ENCODE measurements around the gene TMEM192.
"Not testable (repeated sequence)": the region's sequence is repeated elsewhere in the genome, so short reads cannot be mapped to it uniquely, and the experiment has no call there.

Gene TMEM192

DNA sequence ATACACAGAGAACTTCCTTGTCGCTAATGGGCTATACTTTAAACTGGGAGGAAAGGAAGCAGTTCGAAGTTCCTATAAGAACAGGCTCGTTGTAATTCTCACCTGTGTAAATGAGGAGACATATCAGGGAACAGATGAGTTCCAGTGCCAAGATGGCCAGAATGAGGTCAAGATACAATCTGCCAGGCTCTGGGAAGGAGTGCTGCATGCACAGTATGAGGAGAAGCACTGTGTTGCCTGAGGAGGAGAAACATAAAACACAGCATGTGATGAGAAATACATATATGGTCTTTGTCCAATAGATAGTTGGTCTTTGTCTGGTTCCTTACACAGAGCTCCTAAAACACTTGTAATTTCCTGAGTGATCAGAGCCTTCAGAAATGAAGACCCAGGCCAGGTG lies 24.3 kb downstream of the TMEM192 start:
- no peak for DNase-seq

DNA sequence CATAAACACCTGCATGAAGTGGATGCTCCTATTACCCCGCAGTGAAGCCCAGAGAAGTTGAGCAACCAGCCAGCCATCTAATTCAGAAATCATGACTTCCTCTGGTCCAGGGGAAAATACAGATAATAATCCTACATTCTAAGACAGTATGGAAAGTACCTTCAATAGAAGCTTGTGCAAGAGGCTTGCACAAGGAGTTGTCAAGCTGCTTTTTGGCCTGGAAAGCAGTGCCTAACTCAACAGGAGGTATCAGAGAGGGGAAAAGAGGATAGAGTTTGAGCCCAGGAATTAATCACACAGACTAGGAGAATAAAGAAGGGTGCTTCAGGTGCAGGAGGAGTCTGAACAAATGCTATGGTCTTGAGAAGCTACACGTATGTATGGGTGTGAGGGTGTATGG lies 26.7 kb downstream of the TMEM192 start:
- DNase-seq = no peak

DNA sequence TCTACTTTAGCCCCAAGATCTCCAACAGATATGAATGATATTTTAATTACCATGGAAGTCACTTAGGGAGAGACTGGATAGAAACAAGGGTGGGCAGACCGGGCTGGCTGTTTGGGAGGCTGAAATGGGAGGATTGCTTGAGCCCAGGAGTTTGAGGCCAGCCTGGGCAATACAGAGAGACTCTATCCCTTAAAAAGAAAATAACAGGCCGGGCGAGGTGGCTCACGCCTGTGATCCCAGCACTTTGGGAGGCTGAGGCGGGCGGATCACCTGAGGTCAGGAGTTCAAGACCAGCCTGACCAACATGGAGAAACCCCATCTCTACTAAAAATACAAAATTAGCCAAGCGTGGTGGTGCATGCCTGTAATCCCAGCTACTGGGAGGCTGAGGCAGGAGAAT lies 27.9 kb downstream of the TMEM192 start:
- not testable (repeated sequence) for DNase-seq

DNA sequence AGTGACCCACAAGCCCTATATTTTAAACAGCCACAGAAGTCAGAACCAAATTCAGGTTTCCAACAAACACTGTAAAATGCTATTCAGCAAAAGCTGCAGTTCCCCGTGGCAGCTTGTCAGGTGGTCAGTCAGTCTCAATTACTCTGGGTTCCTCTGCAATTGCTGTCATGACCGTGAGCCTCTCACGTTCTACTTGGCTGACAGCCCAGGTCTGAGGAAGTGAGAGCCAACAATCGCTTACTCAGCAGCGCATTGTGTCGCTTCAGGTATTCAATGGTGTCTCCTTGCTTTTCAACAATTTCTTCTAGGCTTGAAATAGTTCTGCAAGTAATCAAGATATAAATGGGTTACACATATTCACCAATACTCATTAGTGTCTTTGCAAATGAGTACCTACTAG lies 33.2 kb downstream of the TMEM192 start:
- peak; percentile 11 for DNase-seq

DNA sequence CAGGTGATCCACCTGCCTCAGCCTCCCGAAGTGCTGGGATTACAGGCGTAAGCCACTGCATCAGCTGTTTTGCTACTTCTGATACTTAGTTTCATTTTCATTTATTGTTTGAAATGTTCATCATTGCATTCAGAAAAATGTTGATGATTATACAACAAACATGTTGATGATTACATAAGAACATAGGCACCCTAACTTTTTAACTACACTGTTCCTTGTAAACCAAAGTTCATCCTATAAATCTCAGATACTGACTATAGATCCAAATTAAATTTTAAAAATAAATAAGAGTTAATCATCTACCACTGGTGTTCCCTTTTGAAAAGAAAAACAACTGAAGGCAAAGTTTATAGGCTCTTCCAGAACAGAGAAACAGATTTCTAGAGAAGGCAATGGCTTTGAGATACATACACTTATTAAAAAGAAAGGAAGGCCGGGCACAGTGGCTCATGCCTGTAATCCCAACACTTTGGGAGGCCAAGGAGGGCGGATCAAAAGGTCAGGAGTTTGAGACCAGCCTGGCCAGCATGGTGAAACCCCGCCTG lies 35.6 kb downstream of the TMEM192 start:
- no peak for DNase-seq

DNA sequence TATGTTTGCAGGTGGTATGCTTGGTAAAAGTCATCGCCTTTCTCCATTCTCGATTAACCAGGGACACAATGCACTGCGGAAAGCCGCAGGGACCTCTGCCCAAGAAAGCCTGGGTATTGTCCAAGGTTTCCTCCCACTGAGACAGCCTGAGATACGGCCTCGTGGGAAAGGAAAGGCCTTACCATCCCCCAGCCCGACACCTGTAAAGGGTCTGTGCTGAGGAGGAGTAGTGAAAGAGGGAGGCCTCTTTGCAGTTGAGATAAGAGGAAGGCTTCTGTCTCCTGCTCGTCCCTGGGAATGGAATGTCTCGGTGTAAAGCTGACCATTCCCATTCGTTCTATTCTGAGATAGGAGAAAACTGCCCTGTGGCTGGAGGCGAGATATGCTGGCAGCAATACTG lies 39.3 kb downstream of the TMEM192 start:
- not testable (repeated sequence) for DNase-seq

DNA sequence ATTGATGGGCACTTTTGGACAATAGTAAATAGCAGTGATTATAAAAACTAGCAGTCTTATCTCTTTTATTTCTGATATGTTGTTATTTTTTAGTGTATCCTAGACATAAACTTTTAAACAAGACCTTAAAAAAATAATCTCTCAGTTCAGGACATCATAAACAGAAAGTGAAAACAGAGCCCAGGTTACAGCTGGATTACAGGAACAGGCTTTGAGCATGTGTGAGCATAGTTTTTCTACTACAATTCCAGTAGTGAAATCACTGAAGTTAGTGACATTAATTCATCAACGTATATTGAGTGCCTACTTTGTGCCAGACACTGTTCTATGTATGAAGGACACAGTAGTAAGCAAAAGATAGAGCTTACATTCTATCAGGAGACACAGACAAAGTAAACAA lies 42.1 kb downstream of the TMEM192 start:
- no peak for DNase-seq

DNA sequence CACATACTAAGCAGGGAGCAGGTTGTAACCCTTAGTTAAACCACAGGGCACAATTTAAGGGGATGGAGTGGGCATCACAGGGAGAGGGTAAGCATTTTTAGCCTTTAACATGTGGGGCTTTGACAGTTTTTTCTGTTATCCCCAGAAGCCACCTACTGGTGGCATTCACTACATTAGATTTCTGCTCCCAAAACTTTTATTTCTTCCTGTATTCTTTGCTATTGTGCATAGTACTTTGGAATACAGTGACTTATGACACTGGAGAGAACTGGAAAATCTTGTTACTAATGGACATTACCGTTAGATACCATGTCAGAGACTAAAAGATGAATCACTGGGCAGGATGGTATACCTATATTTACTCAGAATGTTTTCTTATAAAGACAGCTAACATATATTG lies 51.7 kb downstream of the TMEM192 start:
- DNase-seq = no peak

DNA sequence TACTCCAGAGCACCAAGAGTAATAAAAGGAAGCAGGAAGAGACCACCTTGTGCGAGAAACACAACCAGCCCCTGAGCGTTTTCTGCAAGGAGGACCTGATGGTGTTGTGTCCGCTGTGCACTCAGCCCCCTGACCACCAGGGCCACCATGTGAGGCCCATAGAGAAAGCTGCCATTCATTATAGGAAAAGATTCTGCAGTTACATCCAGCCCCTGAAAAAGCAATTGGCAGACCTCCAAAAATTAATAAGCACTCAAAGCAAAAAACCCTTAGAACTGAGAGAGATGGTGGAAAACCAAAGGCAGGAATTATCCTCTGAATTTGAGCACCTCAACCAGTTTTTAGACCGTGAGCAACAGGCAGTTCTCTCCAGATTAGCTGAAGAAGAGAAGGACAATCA lies 53.3 kb downstream of the TMEM192 start:
- no peak for DNase-seq

DNA sequence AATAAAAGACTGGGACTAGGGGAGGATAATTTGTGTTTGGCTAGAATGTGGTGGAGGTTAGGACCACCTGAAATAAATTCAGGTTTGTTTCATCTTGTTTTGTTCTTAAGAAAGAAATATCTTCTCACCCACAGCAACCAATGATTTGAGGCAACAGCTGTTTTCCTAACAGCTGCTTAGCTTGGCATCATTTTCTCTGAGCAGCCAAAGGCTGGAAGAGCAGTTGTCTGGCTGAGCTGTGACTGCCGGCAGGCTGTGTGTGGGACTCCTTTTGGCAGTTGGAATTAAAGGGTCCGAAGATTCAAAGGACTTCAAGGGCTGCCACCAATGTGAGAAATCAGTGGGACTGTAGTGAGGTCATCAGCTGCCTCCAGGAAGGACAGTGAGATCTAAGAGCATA lies 54.0 kb downstream of the TMEM192 start:
- DNase-seq = no peak

DNA sequence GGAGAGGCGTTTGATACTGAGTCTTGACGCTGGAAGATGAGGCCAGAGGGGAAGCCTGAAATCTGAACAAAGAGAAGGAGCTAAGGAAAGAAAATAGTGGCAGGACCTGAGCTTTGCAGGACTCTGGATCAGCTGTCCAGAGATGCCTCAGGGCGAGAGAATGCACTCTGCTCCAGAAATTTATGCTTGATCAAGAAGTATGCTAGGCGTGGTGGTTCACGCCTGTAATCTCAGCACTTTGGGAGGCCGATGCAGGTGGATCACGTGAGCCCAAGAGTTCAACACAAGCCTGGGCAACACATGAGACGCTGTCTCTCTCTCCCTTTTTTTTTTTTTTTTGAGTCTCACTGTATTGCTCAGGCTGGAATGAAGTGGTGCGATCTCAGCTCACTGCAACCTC lies 57.1 kb downstream of the TMEM192 start:
- DNase-seq = no peak

DNA sequence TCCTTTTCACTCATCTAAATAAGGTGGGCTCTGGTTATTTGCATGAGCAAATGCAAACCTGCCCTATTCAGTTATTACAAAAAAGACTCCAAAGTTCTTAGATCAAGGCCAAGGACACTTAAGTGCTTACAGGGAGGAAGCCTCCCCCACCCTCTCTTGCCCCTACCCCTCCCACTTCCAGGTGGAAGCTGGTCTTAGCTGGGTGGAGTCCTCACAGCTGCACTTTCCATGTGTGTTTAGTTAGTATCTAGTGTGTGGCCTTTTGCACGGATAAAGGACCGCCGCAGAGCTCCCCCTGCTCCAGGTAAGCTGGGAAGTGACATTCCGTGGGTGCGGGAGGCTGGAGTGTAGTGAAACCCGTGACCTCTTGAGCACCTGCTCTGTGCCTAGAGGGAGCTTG lies 59.0 kb downstream of the TMEM192 start, which contains the start of gene TRIM75:
TRIM75 (plus strand) TSS at position 222 of the 400 bp plus-strand sequence. CDS start 5,282 bp downstream, outside the sequence.
- DNase-seq = no peak

DNA sequence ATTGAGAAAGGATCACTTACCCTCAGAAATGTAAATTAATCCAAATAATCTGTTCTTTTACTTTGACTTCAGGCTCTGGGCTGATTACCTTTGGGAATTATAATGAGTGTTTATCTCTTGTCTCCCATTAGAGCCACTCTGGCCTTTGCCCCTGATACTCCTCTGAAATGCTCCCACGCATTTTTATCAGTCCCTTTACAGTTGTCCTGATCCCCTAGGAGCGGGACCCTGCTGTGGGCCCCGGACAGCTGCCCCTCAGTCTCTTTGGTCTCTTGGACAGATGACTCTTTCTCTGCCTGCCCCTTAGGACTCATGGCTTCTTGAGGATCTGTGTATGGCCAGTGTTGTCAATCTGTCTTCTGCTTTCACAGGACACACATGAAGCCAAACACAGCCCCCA lies 60.0 kb downstream of the TMEM192 start:
- no peak for DNase-seq

DNA sequence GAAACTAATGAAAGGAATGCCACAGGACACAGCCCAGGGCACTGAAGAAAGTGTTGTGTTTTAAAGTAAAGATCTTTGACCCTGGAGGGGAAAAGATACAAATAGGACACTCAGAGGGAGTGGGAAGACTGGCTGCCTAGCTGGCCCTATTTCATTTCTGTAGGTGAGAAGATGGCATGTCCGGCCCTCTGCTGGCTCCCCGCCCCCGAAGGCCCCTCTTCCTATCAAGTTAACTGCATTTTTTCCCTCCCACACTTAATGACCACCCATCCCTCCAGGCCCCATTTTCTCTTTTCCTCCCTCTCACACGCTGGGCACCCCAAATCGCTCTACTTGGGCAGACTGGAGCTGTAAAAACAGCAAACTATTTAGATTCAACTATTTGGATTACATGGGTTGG lies 64.5 kb downstream of the TMEM192 start:
- no peak for DNase-seq

DNA sequence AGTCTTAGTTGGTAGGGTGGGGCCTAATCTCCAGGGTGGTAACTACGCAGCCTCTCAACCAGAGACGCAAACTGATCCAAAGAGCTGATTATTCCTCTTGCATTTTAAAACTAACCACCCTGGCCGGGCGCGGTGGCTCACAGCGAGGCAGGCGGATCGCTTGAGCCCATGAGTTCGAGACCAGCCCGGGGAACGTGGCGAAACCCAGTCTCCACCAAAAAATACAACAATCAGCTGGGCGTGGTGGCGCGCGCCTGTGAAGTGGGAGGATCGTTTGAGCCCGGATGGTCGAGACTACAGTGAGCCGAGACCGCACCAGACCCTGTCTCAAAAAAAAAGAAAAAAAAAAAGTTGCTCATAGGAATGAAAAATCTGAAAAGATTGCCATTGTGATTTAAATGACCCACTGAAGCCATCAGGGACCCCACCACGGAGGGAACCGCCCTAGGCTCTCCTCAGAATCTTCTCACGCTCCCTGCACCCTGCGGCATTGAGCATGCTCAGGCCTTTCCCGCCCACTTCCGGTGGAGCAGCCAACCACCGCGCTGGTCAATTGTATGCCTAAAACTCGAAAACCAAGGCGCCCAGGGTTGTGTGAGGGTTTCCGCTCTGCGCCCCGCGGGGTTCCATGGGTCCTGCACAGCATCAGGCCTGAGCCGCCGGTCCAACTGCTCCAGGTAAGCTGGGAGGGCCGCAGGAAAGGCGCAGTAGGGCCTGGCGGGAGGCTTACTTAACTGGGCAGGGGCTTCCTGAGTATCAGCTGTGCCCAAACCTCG lies 81.0 kb downstream of the TMEM192 start, which contains the start of gene TRIM60:
TRIM60 (plus strand) TSS at position 564 of the 776 bp plus-strand sequence. CDS start 8,074 bp downstream, outside the sequence.
- DNase-seq = no peak

DNA sequence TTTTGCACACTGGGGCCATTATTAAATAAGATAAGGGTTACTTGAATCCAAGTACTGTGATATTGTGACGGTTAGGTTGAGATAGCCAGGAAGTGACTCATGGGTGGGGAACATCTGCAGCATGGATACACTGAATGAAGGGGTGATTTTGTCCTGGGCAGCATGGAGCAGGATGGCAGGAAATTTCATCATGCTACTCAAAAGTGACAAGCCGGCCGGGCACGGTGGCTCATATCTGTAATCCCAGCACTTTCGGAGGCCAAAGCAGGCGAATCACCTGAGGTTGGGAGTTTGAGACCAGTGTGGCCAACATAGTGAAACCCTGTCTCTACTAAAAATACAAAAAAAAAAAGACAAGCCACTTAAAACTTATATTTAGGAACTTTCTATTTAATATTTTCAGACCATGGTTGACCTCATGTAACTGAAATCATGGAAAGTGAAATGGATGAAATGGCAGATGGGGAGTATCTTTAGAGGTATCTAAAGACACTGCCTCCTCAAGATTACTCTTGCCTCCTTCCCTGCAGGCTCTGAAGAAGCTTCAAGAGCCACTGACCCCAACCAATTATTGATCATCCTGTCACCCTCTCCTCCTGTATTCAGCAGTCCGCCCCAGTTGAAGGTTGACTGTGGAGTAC lies 84.8 kb downstream of the TMEM192 start:
- no peak for DNase-seq

DNA sequence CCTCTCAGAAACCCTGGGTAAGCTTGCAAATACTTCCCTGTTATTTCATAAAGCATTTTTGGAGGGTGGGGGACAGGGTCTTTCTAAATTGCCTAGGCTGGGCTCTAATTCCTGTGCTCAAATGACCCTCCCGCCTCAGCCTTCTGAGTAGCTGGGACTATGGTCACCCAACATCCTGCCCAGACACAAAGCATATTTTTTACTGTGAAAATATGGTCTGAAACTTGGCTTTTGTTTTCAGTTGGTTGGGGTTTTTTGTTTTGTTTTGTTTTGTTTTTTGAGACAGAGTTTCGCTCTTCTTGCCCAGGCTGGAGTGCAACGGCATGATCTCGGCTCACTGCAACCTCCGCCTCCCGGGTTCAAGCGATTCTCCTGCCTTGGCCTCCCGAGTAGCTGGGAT lies 86.9 kb downstream of the TMEM192 start:
- not testable (repeated sequence) for DNase-seq
